Measurements from ENCODE around the gene INTS1.

INTS1 gene

DNA sequence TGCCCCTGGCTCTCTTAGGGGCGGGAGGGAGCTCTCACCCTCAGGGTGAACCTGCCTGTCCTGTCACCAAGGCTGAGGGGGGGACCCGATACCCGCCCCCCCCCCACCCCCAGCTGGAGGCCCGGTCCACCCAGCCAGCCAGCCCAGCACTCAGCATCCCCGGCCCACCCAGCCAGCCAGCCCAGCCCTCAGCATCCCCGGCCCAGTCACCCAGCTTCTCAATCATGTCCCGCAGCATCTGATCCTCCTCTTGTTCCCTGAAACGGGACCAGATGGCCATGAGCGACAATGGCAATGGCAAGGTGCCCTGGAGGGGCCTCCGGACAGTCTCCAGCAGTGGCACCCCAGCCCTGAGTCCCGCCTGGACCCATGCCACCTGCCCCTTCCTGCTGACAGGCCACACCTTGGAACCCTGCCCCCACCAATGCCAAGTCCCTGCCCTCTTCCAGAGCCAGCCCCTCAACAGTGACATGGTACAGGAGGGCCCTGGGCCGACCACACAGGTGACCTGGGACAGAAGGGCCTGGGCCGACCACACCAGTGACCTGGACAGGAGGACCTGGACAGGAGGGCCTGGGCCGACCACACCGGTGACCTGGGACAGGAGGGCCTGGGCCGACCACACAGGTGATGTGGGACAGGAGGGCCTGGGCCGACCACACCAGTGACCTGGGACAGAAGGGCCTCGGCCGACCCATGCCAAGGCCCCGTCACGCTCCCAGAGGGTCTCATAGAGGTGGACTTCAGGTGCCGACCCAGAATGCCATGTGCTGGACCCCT, 69.1 kb downstream of the INTS1 start:
- TF ChIP-seq, protein P1, sequence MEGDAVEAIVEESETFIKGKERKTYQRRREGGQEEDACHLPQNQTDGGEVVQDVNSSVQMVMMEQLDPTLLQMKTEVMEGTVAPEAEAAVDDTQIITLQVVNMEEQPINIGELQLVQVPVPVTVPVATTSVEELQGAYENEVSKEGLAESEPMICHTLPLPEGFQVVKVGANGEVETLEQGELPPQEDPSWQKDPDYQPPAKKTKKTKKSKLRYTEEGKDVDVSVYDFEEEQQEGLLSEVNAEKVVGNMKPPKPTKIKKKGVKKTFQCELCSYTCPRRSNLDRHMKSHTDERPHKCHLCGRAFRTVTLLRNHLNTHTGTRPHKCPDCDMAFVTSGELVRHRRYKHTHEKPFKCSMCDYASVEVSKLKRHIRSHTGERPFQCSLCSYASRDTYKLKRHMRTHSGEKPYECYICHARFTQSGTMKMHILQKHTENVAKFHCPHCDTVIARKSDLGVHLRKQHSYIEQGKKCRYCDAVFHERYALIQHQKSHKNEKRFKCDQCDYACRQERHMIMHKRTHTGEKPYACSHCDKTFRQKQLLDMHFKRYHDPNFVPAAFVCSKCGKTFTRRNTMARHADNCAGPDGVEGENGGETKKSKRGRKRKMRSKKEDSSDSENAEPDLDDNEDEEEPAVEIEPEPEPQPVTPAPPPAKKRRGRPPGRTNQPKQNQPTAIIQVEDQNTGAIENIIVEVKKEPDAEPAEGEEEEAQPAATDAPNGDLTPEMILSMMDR (IDR thresholded peaks at IDR 0.05; ENCODE audit: low read depth, low read length), result no peak
- no peak for DNase-seq (ENCODE audit: extremely low read depth, low read depth)

DNA sequence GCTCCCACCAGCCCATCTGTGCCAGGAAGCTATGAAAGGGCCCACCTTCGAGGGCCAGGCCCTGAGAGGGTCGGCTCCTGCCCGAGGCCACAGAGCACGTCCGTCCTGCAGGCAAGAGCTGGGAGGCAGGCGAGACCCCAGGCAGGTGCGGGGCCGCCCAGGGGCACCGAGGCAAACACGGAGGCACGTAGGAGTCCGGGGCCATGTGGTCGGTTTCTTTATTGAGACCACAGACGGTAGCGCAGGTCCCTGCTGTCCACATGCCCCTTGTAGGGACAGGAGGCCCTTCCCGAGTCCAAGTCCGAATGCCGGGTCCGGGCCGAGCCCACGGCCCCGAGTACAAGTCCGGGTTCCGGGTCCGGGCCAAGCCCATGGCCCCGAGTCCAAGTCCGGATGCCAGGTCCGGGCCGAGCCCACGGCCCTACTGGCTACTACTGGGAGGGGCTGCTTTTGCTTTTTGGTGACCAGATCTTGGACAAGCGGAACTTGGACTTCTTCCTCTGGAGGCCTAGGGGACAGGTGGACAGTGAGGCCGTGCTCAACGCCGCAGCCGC, 69.9 kb downstream of the INTS1 start:
- no peak for DNase-seq (ENCODE audit: extremely low read depth, low read depth)
- TF ChIP-seq, protein P1 (IDR thresholded peaks at IDR 0.05; ENCODE audit: low read depth, low read length), result no peak

DNA sequence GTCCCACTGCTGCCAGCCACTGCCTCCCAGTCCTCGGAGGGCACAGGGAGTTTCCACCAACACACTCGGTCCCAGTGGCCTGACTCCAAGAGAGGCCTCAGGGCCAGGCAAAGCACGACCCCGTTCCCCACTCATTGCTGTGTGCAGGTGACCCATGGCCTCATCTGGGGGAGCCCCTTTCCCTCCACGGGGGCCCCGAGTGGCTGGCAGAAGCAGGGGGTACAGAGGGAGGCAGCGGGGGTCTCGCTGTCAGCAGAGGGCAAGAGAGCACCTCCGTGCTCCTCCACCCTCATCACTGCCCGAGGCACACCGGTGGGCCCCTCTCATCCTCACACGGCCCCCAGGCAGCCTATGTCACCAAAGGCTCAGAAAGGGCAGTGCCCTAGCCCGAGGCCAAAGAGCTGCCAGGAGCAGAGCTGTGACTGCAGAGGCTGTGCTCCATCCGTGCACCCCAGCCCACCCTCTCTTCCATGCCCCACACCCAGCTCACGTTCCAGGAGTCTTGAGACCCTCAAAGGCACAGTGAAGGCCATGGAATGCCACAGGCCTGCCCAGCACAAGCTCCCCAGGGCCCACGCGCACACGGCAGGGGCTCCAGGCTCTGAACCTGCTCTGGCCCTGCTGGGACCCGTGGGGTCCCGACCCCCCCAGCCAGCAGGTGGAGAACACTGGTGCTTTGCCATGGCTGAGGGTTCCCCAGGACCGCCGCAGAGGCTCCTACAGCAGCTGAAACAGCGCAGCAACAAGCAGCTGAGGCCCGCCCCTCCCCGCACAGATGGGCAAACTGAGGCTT, 70.9 kb downstream of the INTS1 start:
- DNase-seq (ENCODE audit: extremely low read depth, low read depth), result no peak
- TF ChIP-seq, protein P1 (IDR thresholded peaks at IDR 0.05; ENCODE audit: low read depth, low read length), result no peak

DNA sequence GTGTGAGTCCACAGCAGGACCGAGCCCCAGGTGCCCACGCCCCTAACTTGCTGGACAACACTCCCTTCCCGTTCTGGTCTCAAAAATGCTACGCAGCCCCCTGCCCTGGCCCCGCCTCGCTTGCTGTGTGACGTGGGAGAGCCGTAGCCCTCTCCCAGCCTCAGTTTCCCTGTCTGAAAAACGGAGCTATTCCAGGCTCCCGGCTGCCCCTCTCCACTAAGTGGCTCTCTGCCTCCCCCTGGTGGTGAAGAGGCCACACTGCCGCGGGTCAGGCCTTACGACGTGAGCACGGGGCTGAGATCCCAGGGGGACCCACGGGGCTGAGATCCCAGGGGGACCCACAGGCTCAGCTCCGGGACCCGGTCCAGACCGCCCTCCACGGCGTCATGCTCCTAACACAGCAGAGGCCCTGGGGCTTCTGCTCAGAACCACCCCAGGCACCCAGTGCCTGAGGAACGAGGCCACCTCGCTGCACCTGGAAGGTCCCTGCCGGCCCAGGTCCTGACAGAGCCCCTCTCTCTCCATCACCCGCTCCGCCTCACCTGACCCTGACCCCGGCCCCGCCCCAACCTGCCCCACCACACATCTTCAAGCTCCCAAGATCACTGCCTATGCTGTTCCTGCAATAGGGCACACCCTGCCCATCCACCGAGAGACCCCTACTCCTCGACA, 71.6 kb downstream of the INTS1 start:
- TF ChIP-seq, protein P1 (IDR thresholded peaks at IDR 0.05; ENCODE audit: low read depth, low read length), result peak; percentile 97
- DNase-seq (ENCODE audit: extremely low read depth, low read depth), result no peak

DNA sequence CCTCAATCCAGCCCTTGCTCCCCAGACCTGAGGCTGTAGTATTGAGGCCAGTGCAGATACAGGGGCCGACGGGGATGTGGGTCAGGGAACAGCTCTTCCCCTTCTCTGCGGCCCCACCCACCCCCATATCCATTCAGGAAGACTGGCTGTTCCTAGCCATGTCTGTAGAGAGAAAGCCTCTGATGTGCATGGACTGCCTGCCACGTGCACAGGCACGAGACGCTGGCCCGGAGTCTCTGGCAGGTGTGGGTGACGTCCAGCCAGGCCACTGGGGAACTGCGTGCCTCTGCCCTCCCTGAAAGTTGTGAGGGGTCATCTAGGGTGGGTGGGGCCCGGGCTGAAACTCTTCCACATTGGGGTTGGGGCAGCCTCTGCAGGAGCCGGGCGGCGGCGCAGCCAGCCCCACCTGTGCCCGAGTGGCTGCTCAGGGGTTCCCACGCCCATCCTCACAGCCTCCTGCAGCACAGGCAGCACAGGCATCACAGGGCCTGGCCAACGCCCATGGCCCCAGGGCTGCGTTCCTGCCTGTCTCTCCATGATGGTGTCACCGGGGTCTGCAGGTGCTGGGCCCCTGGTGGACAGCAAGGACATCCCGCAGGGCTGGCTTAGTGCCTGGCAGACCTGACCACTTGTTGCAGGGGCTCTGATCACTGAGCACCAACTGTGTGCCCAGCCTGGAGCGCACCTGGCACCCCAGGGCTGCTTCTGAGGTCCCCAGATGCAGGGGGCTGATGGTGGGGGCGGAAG, 72.4 kb downstream of the INTS1 start:
- DNase-seq (ENCODE audit: extremely low read depth, low read depth), result no peak

DNA sequence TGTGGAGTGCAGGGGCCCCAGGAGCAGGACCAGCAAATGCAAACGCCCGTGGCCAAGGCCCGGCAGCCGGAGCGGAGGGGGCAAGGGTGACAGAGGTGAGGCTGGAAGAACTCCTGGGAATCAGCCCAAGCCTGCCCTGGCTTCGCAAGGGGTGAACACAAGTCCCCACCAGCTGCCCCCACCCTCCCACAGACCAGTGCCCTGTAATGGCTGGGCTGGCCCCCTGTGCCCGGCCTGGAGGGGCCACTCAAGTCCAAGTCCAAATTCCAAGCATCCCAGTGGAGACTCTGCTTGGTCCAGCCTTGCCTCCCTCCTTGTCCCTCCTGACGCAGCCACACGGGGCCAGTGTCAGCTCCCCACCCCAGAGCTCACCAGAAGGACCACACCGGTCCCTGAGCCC, 73.0 kb downstream of the INTS1 start:
- TF ChIP-seq, protein P1 (IDR thresholded peaks at IDR 0.05; ENCODE audit: low read depth, low read length), result no peak
- DNase-seq (ENCODE audit: extremely low read depth, low read depth), result no peak

More for the DNA sequence above, 72.4 kb downstream of the INTS1 start:
- TF ChIP-seq, protein P1 (IDR thresholded peaks at IDR 0.05; ENCODE audit: low read depth, low read length), result no peak

Data from AG09319 (cell line).